M059J (cell line): ENCODE results near the gene IL34. TPM values are rescaled to one million over a fixed set of nuclear protein-coding genes. Genes with fewer than 3 reads are reported as not detected.

Source experiments
- DNase-seq: peaks from one replicate; pipeline ENCODE4 v3.0.0-alpha.2; 2012; ENCODE audit warnings: low read depth
- total RNA-seq: library from RNA; depleted of rRNA; stranded (reverse); fragments of >200 nt; shearing (Covaris generic); gene quantifications from 2 replicates; pipeline ENCODE4 v1.2.3, GENCODE V29; 2014

IL34 gene
- total RNA-seq, 1 experiment from 2014 or later: 0.86 TPM

DNA sequence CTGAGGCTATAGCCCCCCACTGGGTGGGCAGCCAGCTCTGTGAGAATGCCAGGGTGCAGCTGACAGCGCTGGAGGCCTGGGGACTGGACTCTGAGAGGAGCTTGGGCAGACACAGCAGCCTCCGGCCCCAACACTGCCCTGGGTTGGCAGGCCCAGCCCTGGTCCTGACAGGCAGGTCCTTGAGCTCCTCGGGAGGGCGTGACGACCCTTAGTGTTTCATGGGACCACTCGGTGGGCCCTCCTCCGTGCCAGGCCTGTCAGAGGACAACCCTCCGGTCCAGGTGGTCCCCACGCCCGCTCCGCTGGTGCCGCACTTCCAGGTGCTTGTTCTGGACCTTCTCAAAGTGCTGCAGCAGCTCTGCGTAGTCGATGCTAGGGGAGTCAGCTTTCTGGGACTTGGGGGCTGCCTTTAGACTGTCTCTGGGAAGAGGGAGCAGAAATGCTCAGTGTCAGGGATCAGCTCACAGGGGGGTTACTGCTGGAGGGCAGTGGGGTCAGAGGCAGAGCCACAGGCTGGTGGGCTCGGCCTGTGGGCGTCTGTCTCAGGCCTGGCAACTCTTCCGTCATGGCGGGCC, 41.4 kb downstream of the IL34 start:
- no peak for DNase-seq

- peak; percentile 83 for DNase-seq
These were observed 41.9 kb downstream of the IL34 start for GRCh38 chr16:70688246-70688742.

DNA sequence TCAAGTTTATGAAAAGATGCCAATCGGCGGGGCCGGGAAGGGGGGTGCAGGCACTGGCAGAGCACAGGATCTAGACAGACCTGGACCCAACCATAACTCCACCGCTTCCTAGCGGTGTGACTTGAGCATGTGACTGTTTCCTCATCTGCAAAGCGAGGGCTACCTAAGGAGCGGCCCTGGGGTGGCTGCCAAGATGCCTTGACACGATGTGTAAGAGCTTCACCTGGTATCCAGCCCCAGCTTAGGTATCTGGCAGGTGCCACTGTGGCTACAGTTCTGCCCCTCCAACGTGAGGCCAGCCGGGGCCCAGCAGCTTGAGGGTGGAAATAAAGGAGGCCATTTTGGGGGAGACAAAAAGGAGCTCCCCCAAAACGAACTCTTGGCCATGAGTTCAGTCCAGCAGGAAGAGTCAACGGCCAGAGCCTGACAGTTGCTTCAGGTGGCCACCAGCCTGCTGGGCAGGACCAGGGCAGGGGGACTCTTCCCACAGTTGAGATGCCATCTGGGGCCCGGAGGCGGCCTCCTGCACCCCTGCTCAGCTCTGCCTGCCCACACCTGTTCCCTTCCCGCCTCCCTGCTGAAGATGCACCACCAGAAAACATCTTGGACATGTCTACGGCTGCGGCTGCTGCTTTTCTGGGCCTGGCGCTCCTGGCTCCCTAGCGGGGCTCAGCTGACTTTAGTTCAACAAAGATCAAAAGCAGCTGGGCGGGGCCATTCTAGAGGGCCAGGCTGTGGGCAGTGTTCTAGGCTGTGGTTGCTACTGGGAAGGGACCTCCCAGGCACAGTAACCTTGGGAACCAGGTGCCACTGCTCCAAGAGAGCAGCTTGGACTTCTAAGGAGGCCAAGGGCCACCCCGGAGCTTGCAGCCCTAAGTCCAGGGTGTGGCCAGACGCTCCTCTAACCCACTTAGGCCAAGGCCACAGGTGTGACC, 42.9 kb downstream of the IL34 start:
- no peak for DNase-seq

DNA sequence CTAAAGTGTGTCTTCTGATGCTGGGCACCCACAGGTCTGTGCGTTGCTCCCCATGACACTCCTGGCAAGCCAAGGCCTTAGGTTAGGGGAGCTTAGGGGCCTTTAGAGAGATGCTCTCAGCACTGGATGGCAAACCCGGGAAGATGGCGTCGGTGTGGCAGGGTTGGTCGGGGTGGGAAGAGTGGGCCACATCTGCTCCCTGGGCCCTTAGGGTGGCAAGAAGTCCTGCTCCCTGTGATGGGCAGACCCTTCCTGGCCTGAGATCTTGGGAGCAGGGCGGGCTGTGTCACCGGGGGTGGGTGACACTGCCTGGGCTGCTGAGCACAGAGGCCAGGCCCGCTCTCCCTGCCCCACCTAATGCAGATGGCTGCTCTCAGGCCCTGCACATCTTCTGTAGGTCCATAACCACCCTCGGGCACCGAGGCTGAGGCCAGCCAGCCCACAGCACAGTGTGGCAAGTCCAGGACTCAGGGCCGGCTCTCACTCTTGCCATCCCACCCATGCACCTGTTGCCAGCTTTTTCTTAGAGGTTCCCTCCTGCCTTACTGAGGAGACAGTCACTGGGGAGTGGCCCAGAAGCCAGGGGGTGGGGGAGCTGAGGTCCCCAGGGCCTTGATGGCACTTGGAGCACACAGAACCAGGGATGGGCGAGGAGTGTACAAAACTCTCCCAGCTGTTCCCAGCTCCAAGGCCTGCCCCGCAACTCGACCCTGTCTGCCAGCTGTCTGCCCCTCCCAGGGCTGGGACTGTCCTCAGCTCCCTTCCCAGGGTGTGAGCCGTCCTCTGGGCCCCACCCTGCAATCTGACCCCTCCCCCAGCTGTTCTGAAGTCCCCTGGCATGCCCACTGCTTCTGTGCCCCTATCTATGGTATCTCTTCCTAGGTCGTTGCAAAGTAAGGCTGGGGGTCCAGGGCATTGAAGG, 43.9 kb downstream of the IL34 start:
- no peak for DNase-seq

GRCh38 chr16:70691223-70692129, 45.1 kb downstream of the IL34 start:
- peak; percentile 100 for DNase-seq

GRCh38 chr16:70692130-70692872, 45.9 kb downstream of the IL34 start:
- DNase-seq: no peak

GRCh38 chr16:70692873-70693671, 46.7 kb downstream of the IL34 start:
- no peak for DNase-seq

- peak; percentile 98 for DNase-seq
These were observed 47.9 kb downstream of the IL34 start for GRCh38 chr16:70694088-70694867.

- peak; percentile 52 for DNase-seq
These were observed 48.5 kb downstream of the IL34 start for GRCh38 chr16:70694868-70695218.

DNA sequence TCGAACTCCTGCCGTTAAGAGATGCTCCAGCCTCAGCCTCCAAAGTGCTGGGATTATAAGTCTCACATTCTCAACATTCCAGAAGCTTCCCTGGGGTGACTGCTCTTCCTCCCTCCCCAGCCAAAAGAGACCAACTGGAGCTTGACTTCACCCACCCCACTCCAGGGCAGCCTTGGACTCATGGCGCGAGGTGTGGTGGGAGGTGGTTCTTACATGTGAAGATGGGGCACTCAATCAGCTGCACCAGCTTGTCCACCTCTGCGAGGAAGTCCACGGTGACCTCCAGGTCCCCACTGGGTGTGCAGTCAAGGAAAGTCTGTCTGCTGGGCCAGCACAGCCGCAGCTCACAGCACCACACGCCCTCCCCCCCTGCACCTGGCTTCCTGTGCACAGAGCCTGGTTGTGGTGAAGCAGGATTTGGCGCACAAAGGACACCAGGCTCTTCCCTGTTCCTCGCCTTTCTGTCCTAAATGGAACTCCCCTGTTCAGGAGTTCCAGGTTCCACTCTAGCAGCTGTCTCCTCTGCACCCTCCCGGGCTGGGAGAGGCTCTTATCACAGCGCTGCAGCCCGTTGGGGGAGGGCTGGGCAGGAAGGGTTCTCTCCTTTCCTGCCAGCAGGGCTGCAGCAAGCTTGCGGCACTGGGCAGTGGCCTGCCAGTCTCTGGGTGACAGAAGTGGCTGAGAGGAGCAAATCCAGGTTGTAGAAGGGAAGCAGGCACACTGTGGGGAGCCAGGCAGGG, 49.1 kb downstream of the IL34 start:
- DNase-seq: peak; percentile 79

GRCh38 chr16:70696355-70696754, 50.0 kb downstream of the IL34 start:
- no peak for DNase-seq

DNA sequence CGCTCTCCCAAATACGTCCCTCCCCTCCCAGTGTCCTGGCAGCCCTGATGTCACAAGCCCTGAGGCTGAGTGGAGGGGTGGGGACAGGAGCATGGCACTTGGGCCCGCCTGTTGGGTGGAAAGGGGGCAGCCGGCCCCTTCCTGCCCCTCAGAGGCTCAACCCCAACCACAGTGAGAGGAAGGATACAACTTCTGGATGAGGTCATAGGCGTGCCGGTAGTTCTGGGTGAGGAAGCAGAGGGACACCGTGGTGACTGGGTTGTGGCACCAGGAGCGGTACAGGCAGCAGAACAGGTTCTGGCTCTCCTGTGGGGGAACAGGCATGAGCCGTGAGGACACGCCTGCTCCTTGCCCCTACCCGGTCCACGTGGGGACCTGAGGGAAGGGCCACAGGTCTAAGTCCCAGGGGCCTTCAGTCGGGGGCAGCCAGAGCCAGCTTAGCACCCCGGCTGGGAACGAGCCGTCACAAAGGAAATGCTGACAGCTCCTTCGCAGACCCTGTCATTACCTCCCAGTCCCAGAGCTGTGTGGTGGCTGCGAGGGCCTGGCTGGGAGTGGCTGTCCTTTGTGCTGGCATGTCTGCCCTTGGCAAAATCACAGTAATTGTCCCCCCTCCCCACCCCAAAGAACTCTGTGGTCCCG, 50.7 kb downstream of the IL34 start:
- peak; percentile 52 for DNase-seq

DNA sequence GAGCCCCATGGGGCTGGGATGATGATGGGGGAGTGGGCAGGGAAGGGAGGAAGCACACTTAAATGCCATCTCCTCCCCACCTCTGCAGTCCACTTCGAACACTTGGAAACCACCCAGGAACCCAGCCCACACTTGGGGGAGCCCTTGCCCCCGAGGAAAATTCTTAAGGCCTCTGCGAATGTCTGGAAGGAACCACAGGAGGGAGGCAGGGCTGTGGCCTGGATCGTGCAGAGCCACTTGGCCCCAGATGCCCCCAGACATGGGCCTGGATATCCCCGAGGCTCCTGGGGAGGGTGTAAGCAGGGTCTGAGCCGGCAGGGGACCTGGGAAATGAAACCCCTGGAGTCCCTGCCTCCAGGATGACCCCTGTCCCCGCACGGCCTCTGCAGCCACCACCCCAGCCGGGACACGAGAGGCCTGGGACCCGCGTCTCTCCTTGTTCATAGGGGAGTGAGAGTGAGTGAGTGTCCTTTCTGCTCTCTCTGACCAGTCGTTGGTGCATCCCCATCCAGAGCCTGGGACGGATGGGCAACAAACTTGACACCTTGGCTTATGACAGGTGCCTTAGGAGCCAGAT, 51.3 kb downstream of the IL34 start:
- DNase-seq: peak; percentile 89

GRCh38 chr16:70698901-70699300, 52.5 kb downstream of the IL34 start:
- no peak for DNase-seq

DNA sequence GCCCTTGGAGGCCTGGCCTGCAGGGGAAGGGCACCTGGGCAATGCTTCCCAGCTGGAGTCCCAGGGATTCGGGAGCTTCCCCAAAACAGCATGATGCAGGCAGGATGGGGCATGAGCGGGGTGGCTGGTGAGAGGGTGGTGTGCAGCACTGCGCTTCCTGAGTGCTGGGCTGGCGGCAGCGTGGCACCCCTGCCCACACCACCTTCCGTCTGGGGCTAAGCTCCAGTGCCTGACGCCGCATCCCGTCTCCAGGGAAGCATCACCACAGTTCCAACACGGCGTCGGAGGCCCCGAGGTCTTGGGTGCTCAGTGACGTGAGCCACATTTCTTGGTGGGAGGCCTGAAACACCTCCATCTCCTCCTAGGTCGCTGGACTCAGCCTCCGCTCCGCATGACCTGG, 53.3 kb downstream of the IL34 start:
- DNase-seq: no peak

- peak; percentile 55 for DNase-seq
These were observed 54.0 kb downstream of the IL34 start for GRCh38 chr16:70700101-70701020.
